Adrenal gland (tissue), 12 donors: Measurements from ENCODE around the gene C10orf90. TPM values are rescaled to one million over a fixed set of nuclear protein-coding genes. Genes with fewer than 3 reads are reported as not detected.

ENCODE experiments used
- DNase-seq, 7 donors: peaks; one replicate each; pipeline ENCODE4 v3.0.0-alpha.2; 2019 to 2020
- H3K27ac ChIP-seq, 5 donors: fragments of 200-600 bp; sonication (generic) in 4 of 5; 1 replicate in 3 of 5; 2 replicates in 2 of 5; pipeline versions ENCODE4 v1.5.1 to v1.8.0; 2016 to 2020; ENCODE audit warnings: mild to moderate bottlenecking in 1 of 5
- H3K27me3 ChIP-seq: fragments of 200-600 bp; 2 replicates; pipeline ENCODE4 v1.8.0; 2021
- H3K36me3 ChIP-seq, 2 donors: fragments of 200-600 bp; replicated peaks in 1 of 2; 1 replicate in 1 of 2; 2 replicates in 1 of 2; pipeline versions ENCODE4 v1.5.1 to v1.8.0; 2018 to 2022
- H3K4me1 ChIP-seq, 2 donors: fragments of 200-600 bp; replicated peaks in 1 of 2; 1 replicate in 1 of 2; 2 replicates in 1 of 2; pipeline versions ENCODE4 v1.5.1 to v1.8.0; 2018 to 2021
- H3K4me3 ChIP-seq, 4 donors: fragments of 200-600 bp; sonication (generic) in 3 of 4; one replicate each; pipeline ENCODE4 v1.5.1; 2016 to 2018
- H3K9me3 ChIP-seq, 3 donors: fragments of 200-600 bp; sonication (generic) in 1 of 3; replicated peaks in 1 of 3; 1 replicate in 2 of 3; 2 replicates in 1 of 3; pipeline versions ENCODE4 v1.5.1 to v1.8.0; 2016 to 2021
- CTCF ChIP-seq, 6 experiments: fragments of 450-650 bp in 4 of 6; fragments of 200-600 bp in 2 of 6; sonication (generic) in 1 of 6; IDR thresholded peaks; 1 replicate in 5 of 6; 2 replicates in 1 of 6; pipeline versions ENCODE4 v1.5.1 to v1.8.0; 2016 to 2021; ENCODE audit warnings: antibody characterized with exemption in 6 of 6, mild to moderate bottlenecking in 2 of 6, moderate library complexity in 1 of 6
- POLR2A ChIP-seq, 2 donors: fragments of 450-650 bp; IDR thresholded peaks; one replicate each; pipeline ENCODE4 v1.6.1; 2017; ENCODE audit warnings: antibody characterized with exemption in 2 of 2, mild to moderate bottlenecking in 2 of 2, moderate library complexity in 1 of 2
- WGBS, 4 donors: extraction: QIAGEN DNeasy Blood & Tissue Kit in 2 of 4; methylation state at CpG; one replicate each; pipeline versions ENCODE4 v1.1.5 to v1.1.7; 2013 to 2017; 5-methylcytosine and 5-hydroxymethylcytosine counted together
- intact Hi-C, 2 donors: fragments of 100-400 bp; cut with DNase I; formaldehyde crosslinking; loops; one replicate each; pipeline versions ENCODE4 v1.14.1 to v1.15.0; 2022 to 2023
- polyA plus RNA-seq, 3 donors: library from polyadenylated mRNA; stranded (reverse); fragments of 200-250 nt in 2 of 3; fragments of 350-450 nt in 1 of 3; fragmentation: Illumina TruSeq in 1 of 3; extraction: RNeasy Lipid Tissue Mini Kit (QIAGEN cat#74804) in 1 of 3; gene quantifications; one replicate each; pipeline ENCODE4 v1.2.3, GENCODE V29; 2013 to 2014
- total RNA-seq, 9 donors: library from RNA; depleted of rRNA in 4 of 9; stranded (reverse); fragments of >200 nt in 4 of 9; fragments of 120-200 nt in 1 of 9; fragmentation: NEBNext Ultra II Directional in 1 of 9; extraction: Animal tissue kit (Norgen Biotek cat#: 25700) in 1 of 9; gene quantifications; one replicate each; pipeline versions ENCODE4 v1.1.0 to v1.2.4, GENCODE V29; 2013 to 2023
- donor health status: healthy with polysubstance abuse.
- donor health status: Bipolar disorder and iron deficiency.
- donor health status: DM: yes; HTN: yes; CAD: no.
- donor health status: DM: no; HTN: no; CAD: no.
- donor health status: DM: no; HTN: no; CAD: no.
- donor health status: DM: yes; HTN: yes; CAD: no.

C10orf90 gene
- total and polyA plus RNA-seq, 12 donors, result 0.10 to 0.18 TPM; not detected in 10

- Histone ChIP-seq H3K27ac (no peak overlapping the region), H3K4me3 (no peak overlapping the region), H3K4me1 (no peaks in the 10 kb centered on the region), H3K27me3 (no peaks in the 10 kb centered on the region), H3K36me3 (no peaks in the 10 kb centered on the region), H3K9me3 (no peaks in the 10 kb centered on the region)
- intact Hi-C loops, result no loop called here
- 69 to 77% (median 72%) methylated on average over 5 of the region's 5 CpGs for WGBS, 4 donors
- TF ChIP-seq CTCF (IDR thresholded peaks at IDR 0.05) (no peak), POLR2A (IDR thresholded peaks at IDR 0.05) (no peak)
- DNase-seq, result no peak
Observed at GRCh38 chr10:126538439-126539135, 131.9 kb downstream of the C10orf90 start.

GRCh38 chr10:126536656-126537055, 133.8 kb downstream of the C10orf90 start:
- Histone ChIP-seq H3K27ac (no peak overlapping the region), H3K4me1 (no peaks in the 10 kb centered on the region), H3K27me3 (no peaks in the 10 kb centered on the region), H3K36me3 (no peaks in the 10 kb centered on the region), H3K4me3 (no peak overlapping the region), H3K9me3 (no peaks in the 10 kb centered on the region)
- 76 to 90% (median 82%) methylated on average over 3 of the region's 3 CpGs for WGBS, 4 donors
- TF ChIP-seq CTCF (IDR thresholded peaks at IDR 0.05) (no peak), POLR2A (IDR thresholded peaks at IDR 0.05) (no peak)
- intact Hi-C loops, result no loop called here
- DNase-seq, result no peak

GRCh38 chr10:126536148-126536547, 134.3 kb downstream of the C10orf90 start:
- no peak for DNase-seq
- H3K4me3 ChIP-seq, result no peak overlapping the region

GRCh38 chr10:126533644-126534043, 136.8 kb downstream of the C10orf90 start:
- H3K27ac ChIP-seq, result no peak overlapping the region
- H3K27me3 ChIP-seq, result no peaks in the 10 kb centered on the region
- 75 to 98% (median 90%) methylated on average over 4 to 5 of the region's 5 CpGs for WGBS, 4 donors
- DNase-seq, result no peak
- no peaks in the 10 kb centered on the region for H3K9me3 ChIP-seq
- intact Hi-C loops, result no loop called here
- H3K36me3 ChIP-seq, result no peaks in the 10 kb centered on the region
- TF ChIP-seq POLR2A (IDR thresholded peaks at IDR 0.05), result no peak
- no peaks in the 10 kb centered on the region for H3K4me1 ChIP-seq
- no peak overlapping the region for H3K4me3 ChIP-seq

More at GRCh38 chr10:126536148-126536547, 134.3 kb downstream of the C10orf90 start:
- H3K9me3 ChIP-seq, result no peaks in the 10 kb centered on the region
- no peak overlapping the region for H3K27ac ChIP-seq
- 61 to 68% (median 64%) methylated on average over 9 to 10 of the region's 10 CpGs for WGBS, 4 donors
- intact Hi-C loops, result no loop called here
- no peaks in the 10 kb centered on the region for H3K4me1 ChIP-seq
- H3K36me3 ChIP-seq, result no peaks in the 10 kb centered on the region
- H3K27me3 ChIP-seq, result no peaks in the 10 kb centered on the region
- TF ChIP-seq CTCF (IDR thresholded peaks at IDR 0.05) (no peak), POLR2A (IDR thresholded peaks at IDR 0.05) (no peak)

GRCh38 chr10:126528315-126528835, 142.1 kb downstream of the C10orf90 start:
- Histone ChIP-seq H3K4me1 (no peaks in the 10 kb centered on the region), H3K4me3 (no peak overlapping the region), H3K27me3 (peaks cover 6% of the 10 kb centered on the region), H3K9me3 (no peaks in the 10 kb centered on the region), H3K27ac (no peak overlapping the region), H3K36me3 (no peaks in the 10 kb centered on the region)
- no peak for TF ChIP-seq POLR2A (IDR thresholded peaks at IDR 0.05)
- WGBS, 4 donors, result 70 to 84% (median 72%) methylated on average over 5 to 8 of the region's 8 CpGs
- intact Hi-C loops, result no loop called here
- DNase-seq, result no peak
